ENCODE results near the gene ZNF580. TPM values are rescaled to one million over a fixed set of nuclear protein-coding genes. Genes with fewer than 3 reads are reported as not detected.

ZNF580 gene
- total and polyA plus RNA-seq, 12 donors = 16.5 to 29.9 (median 21.1) TPM

DNA sequence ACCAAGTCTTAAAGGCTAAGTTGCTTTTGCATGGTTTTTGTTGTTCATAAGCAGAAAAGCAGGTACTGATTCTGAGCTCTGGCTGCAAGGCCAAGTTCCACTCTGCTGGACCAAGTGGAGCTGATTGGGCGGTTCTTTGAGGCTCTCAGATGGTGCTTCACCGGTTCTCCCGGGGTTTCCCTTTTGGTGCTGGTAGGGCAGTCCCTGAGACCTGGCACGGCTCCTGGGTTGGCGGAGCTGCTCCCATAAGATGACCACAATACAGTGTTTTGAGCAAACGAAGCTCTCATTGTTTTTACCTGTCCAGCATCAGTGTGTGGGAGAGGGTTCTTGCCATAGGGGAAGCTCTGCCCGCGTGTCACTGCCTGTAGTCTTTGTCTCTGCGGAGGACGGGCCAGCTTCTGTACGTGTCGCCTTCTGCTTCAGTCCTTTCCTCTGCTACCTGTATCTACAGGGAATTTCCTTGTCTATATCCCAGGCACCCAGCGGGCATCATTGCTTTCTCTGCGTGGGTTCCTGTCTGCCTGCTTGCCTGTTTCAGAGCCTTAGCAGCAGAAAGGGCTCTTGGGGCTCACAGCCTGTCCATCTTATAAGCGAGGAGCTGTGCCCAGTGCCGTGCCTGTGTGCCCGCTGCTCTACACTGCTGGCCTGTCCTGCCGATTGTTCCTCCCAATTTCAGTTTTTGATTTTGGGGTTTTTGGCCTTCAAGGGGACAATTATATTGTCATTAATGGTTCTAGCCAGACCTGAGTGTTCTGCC is 16.4 kb downstream of the ZNF580 start:
- H3K36me3 ChIP-seq = peaks cover 0 to 38% (median 13%) of the 10 kb centered on the region in 9 donors

GRCh38 chr19:55658846-55659459 is 18.2 kb downstream of the ZNF580 start:
- Histone ChIP-seq H3K36me3 (peaks cover 0 to 56% (median 29%) of the 10 kb centered on the region in 9 donors), H3K9me3 (no peaks in the 10 kb centered on the region), H3K27ac (no peak overlapping the region), H3K27me3 (no peaks in the 10 kb centered on the region), H3K4me1 (peaks cover 35 to 53% (median 43%) of the 10 kb centered on the region in 9 donors), H3K4me3 (peak overlapping the region in 1 of 10 donors; percentile 97)
- 90% methylated on average over 37 of the region's 37 CpGs for WGBS, 2 donors
- DNase-seq (no peak), ATAC-seq (no peak)
- intact Hi-C loops (cut with DNase I) = no loop called here
- TF ChIP-seq CTCF (IDR thresholded peaks at IDR 0.05) = no peak

More for the DNA sequence above, 16.4 kb downstream of the ZNF580 start:
- H3K27ac ChIP-seq = peak overlapping the region in 2 of 10 donors; percentile 1 to 17
- ATAC-seq (no peak), DNase-seq (no peak)
- intact Hi-C loops (cut with DNase I) = loop anchor here in 1 of 10 donors (2.0 kb wide), 1 partner anchor 16 kb away; no protein-coding TSS in a partner anchor
- 44 to 46% methylated on average over 18 of the region's 18 CpGs for WGBS, 2 donors
- TF ChIP-seq CTCF (IDR thresholded peaks at IDR 0.05) = no peak
- peaks cover 35 to 62% (median 54%) of the 10 kb centered on the region in 9 donors for H3K4me1 ChIP-seq
- peak overlapping the region in 9 of 10 donors; percentile 78 to 99 (median 89) for H3K4me3 ChIP-seq
- no peaks in the 10 kb centered on the region for H3K27me3 ChIP-seq
- H3K9me3 ChIP-seq = no peaks in the 10 kb centered on the region

GRCh38 chr19:55659822-55660221 is 19.0 kb downstream of the ZNF580 start:
- ATAC-seq = no peak
- intact Hi-C loops (cut with DNase I) = no loop called here
- peaks cover 0 to 65% (median 38%) of the 10 kb centered on the region in 9 donors for H3K36me3 ChIP-seq
- H3K27me3 ChIP-seq = no peaks in the 10 kb centered on the region
- 66 to 67% methylated on average over 9 of the region's 9 CpGs for WGBS, 2 donors
- H3K27ac ChIP-seq = no peak overlapping the region
- DNase-seq = no peak
- H3K9me3 ChIP-seq = no peaks in the 10 kb centered on the region
- no peak overlapping the region for H3K4me3 ChIP-seq
- H3K4me1 ChIP-seq = peaks cover 35 to 53% (median 43%) of the 10 kb centered on the region in 9 donors
- TF ChIP-seq CTCF (IDR thresholded peaks at IDR 0.05) = no peak

DNA sequence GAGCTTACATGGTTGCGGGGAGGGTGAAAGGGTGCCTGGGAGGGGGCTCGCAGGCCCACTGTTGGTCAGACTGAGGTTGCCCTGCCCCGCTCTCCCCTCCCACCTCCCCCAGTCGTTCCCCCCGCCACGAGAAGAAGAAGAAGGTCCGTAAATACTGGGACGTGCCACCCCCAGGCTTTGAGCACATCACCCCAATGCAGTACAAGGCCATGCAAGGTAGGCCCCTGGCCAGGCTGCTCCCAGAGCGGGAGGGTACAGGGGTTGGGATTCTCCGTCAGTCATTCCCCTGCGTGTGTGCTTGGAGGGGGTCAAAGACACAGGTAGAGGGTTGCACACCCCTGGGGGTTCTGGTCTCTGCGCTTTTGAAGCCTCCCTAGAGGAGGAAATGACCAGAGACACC is 19.6 kb downstream of the ZNF580 start:
- Histone ChIP-seq H3K36me3 (peaks cover 0 to 70% (median 40%) of the 10 kb centered on the region in 9 donors), H3K9me3 (no peaks in the 10 kb centered on the region), H3K4me1 (peaks cover 35 to 53% (median 43%) of the 10 kb centered on the region in 9 donors), H3K27ac (no peak overlapping the region), H3K4me3 (no peak overlapping the region), H3K27me3 (no peaks in the 10 kb centered on the region)
- intact Hi-C loops (cut with DNase I) = no loop called here
- ATAC-seq (no peak), DNase-seq (no peak)
- TF ChIP-seq CTCF (IDR thresholded peaks at IDR 0.05) = no peak
- WGBS, 2 donors = 84 to 87% methylated on average over 11 to 12 of the region's 12 CpGs

Measured in heart right ventricle (tissue), 16 donors.